WTC11 (cell line): ENCODE data around the gene ZFP36L1. TPM values are rescaled to one million over a fixed set of nuclear protein-coding genes. Genes with fewer than 3 reads are reported as not detected.
A peak's percentile ranks its signal among the peaks of the same experiment; 100 is the strongest.

ENCODE experiments used
- ATAC-seq: fragments of 200-7000 bp; cut with Tn5 transposase; 2 replicates; pipeline ENCODE4 v1.10.0; 2021; ENCODE audit warnings: mild to moderate bottlenecking, moderate library complexity
- CTCF ChIA-PET: fragments of 300-600 bp; sonication (Branson Sonifier 250); formaldehyde crosslinking; loops from one replicate; lab custom pipeline; 2021; ENCODE audit warnings: antibody characterized with exemption; lab: Charles Lee
- POLR2A ChIA-PET: fragments of 350-600 bp; sonication (Branson Sonifier 250); formaldehyde crosslinking; loops from one replicate; lab custom pipeline; 2021; ENCODE audit warnings: antibody characterized with exemption; lab: Charles Lee
- DNase-seq: peaks from one replicate; pipeline ENCODE4 v3.0.0; 2021; ENCODE audit warnings: low spot score
- H3K27ac Mint-ChIP-seq: 2 replicates; pipeline ENCODE4 v1.8.0; 2021; ENCODE audit warnings: mixed read lengths
- H3K27me3 Mint-ChIP-seq: 2 replicates; pipeline ENCODE4 v1.8.0; 2021; ENCODE audit warnings: low read depth, mild to moderate bottlenecking, moderate library complexity, mixed read lengths
- H3K36me3 Mint-ChIP-seq: 2 replicates; pipeline ENCODE4 v1.8.0; 2021; ENCODE audit warnings: mixed read lengths
- H3K4me1 Mint-ChIP-seq: 2 replicates; pipeline ENCODE4 v1.8.0; 2022; ENCODE audit warnings: mixed read lengths
- H3K4me3 Mint-ChIP-seq: 2 replicates; pipeline ENCODE4 v1.8.0; 2021; ENCODE audit warnings: mild to moderate bottlenecking, moderate library complexity, mixed read lengths
- H3K9me3 Mint-ChIP-seq: 2 replicates; pipeline ENCODE4 v1.8.0; 2021; ENCODE audit warnings: mixed read lengths
- EMX1 ChIP-seq: fragments of 250-450 bp; sonication (Bioruptor Pico); IDR thresholded peaks from 2 replicates; pipeline ENCODE4 v1.8.0; 2021; ENCODE audit warnings: mild to moderate bottlenecking
- FOXK1 ChIP-seq: sonication (generic); formaldehyde crosslinking; IDR thresholded peaks from 2 replicates; pipeline ENCODE4 v1.8.0; 2022; ENCODE audit warnings: mild to moderate bottlenecking, moderate library complexity, missing genetic modification reagents
- FOXP4 ChIP-seq: sonication (generic); formaldehyde crosslinking; IDR thresholded peaks from 2 replicates; pipeline ENCODE4 v1.8.0; 2022; ENCODE audit warnings: mild to moderate bottlenecking, missing genetic modification reagents
- GABPB1 ChIP-seq: sonication (generic); formaldehyde crosslinking; IDR thresholded peaks from 2 replicates; pipeline ENCODE4 v1.8.1; 2023; ENCODE audit warnings: mild to moderate bottlenecking, missing genetic modification reagents
- GTF2I ChIP-seq: fragments of 250-450 bp; sonication (Bioruptor Pico); conservative IDR thresholded peaks from 2 replicates; pipeline ENCODE4 v1.4.0; 2021; ENCODE audit warnings: mild to moderate bottlenecking
- JAZF1 ChIP-seq: fragments of 250-450 bp; sonication (Bioruptor Pico); IDR thresholded peaks from 2 replicates; pipeline ENCODE4 v1.9.0; 2021; ENCODE audit warnings: moderate library complexity, mild to moderate bottlenecking, inconsistent platforms
- NR3C1 ChIP-seq: sonication (generic); formaldehyde crosslinking; conservative IDR thresholded peaks from 2 replicates; pipeline ENCODE4 v1.8.1; 2023; ENCODE audit warnings: low read depth, mild to moderate bottlenecking, missing genetic modification reagents
- TEAD1 ChIP-seq: sonication (generic); formaldehyde crosslinking; IDR thresholded peaks from 2 replicates; pipeline ENCODE4 v1.8.0; 2022; ENCODE audit warnings: mild to moderate bottlenecking, missing genetic modification reagents
- total RNA-seq: library from RNA; stranded (reverse); gene quantifications from 3 replicates; pipeline ENCODE4 v1.2.3, GENCODE V29; 2021
- TF ChIP-seq, protein P1 (sequence below): sonication (generic); formaldehyde crosslinking; IDR thresholded peaks from 2 replicates; pipeline ENCODE4 v1.8.1; 2022; ENCODE audit warnings: low read depth, missing genetic modification reagents, borderline replicate concordance
- TF ChIP-seq, protein P2 (sequence below): sonication (generic); formaldehyde crosslinking; IDR thresholded peaks from 2 replicates; pipeline ENCODE4 v1.8.1; 2023; ENCODE audit warnings: mild to moderate bottlenecking, missing genetic modification reagents
- TF ChIP-seq, protein P3 (sequence below): sonication (generic); formaldehyde crosslinking; IDR thresholded peaks from 2 replicates; pipeline ENCODE4 v1.8.1; 2022; ENCODE audit warnings: mild to moderate bottlenecking, missing genetic modification reagents, moderate library complexity, borderline replicate concordance

The ZFP36L1 gene
- total RNA-seq, 1 experiment from 2014 or later: 132 TPM

DNA sequence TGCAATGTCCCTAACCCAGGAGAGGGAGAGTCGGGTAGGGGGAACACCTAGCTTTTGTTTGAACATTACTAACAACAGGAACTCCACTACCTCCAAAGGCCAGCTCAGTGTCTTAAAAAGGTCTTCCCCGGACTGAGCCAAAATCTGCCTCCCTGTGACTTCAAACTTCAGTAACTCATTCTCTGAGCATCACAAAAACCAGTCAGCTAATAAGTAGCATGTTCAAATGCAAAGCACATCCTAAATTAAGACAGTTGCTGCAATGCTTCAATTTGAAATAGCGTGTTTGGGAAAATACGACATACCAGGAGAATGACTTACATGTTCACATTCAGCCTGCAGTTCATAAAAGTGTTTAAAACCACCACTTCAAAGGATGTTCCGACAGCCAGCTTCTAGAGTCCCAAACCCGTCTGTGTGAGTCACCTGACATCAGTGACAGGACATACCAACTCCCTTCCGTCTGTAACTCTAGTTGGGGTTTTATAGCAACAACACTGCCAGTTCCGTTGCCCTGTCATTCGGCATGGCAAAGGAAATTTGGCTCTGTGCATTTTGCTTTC is 13.0 kb downstream of the ZFP36L1 start:
- H3K4me1 Mint-ChIP-seq: peaks cover 15% of the 10 kb centered on the region
- no peak for DNase-seq
- H3K4me3 Mint-ChIP-seq: no peak overlapping the region
- TF ChIP-seq, protein P1, sequence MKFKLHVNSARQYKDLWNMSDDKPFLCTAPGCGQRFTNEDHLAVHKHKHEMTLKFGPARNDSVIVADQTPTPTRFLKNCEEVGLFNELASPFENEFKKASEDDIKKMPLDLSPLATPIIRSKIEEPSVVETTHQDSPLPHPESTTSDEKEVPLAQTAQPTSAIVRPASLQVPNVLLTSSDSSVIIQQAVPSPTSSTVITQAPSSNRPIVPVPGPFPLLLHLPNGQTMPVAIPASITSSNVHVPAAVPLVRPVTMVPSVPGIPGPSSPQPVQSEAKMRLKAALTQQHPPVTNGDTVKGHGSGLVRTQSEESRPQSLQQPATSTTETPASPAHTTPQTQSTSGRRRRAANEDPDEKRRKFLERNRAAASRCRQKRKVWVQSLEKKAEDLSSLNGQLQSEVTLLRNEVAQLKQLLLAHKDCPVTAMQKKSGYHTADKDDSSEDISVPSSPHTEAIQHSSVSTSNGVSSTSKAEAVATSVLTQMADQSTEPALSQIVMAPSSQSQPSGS: no peak
- 0 out of 2 replicates have a peak, but pooled peaks have one; percentile 16 for TF ChIP-seq GABPB1 (CRISPR knock-in tag)
- TF ChIP-seq GTF2I (CRISPR knock-in tag): no peak
- TF ChIP-seq, all 79 proteins: peak for 1
- no peak for ATAC-seq
- H3K9me3 Mint-ChIP-seq: no peaks in the 10 kb centered on the region; the same call in 1 of the 2 replicates
- H3K36me3 Mint-ChIP-seq: no peaks in the 10 kb centered on the region
- POLR2A ChIA-PET: interaction anchor here (0.9 kb wide), 1 partner anchor 10 kb away, joined by 3 read pairs; no protein-coding TSS in a partner anchor
- CTCF ChIA-PET: interaction anchor here (1.1 to 1.3 kb wide), 2 partner anchors 10 to 37 kb away, joined by 3 to 5 read pairs; no protein-coding TSS in a partner anchor
- no peak overlapping the region for H3K27ac Mint-ChIP-seq
- H3K27me3 Mint-ChIP-seq: no peaks in the 10 kb centered on the region; the same call in 1 of the 2 replicates

- Mint-ChIP-seq H3K9me3 (no peaks in the 10 kb centered on the region; the same call in 1 of the 2 replicates), H3K36me3 (no peaks in the 10 kb centered on the region), H3K27me3 (no peaks in the 10 kb centered on the region; the same call in 1 of the 2 replicates), H3K27ac (no peak overlapping the region), H3K4me3 (no peak overlapping the region), H3K4me1 (peaks cover 15% of the 10 kb centered on the region)
- POLR2A ChIA-PET: no interaction called here
- DNase-seq (no peak), ATAC-seq (no peak)
- TF ChIP-seq FOXK1 (CRISPR knock-in tag): no peak
- TF ChIP-seq, protein P2, sequence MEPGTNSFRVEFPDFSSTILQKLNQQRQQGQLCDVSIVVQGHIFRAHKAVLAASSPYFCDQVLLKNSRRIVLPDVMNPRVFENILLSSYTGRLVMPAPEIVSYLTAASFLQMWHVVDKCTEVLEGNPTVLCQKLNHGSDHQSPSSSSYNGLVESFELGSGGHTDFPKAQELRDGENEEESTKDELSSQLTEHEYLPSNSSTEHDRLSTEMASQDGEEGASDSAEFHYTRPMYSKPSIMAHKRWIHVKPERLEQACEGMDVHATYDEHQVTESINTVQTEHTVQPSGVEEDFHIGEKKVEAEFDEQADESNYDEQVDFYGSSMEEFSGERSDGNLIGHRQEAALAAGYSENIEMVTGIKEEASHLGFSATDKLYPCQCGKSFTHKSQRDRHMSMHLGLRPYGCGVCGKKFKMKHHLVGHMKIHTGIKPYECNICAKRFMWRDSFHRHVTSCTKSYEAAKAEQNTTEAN (CRISPR knock-in tag): no peak
- no peak for TF ChIP-seq FOXP4 (CRISPR knock-in tag)
- no peak for TF ChIP-seq EMX1 (CRISPR knock-in tag)
- TF ChIP-seq, protein P3, sequence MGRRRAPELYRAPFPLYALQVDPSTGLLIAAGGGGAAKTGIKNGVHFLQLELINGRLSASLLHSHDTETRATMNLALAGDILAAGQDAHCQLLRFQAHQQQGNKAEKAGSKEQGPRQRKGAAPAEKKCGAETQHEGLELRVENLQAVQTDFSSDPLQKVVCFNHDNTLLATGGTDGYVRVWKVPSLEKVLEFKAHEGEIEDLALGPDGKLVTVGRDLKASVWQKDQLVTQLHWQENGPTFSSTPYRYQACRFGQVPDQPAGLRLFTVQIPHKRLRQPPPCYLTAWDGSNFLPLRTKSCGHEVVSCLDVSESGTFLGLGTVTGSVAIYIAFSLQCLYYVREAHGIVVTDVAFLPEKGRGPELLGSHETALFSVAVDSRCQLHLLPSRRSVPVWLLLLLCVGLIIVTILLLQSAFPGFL (CRISPR knock-in tag): no peak
- TF ChIP-seq GTF2I (CRISPR knock-in tag): no peak
- no peak for TF ChIP-seq TEAD1 (CRISPR knock-in tag)
- TF ChIP-seq JAZF1 (CRISPR knock-in tag): no peak
- CTCF ChIA-PET: interaction anchor here (1.5 to 1.8 kb wide), 2 partner anchors 11 to 60 kb away, joined by 4 read pairs; no protein-coding TSS in a partner anchor
These were observed 15.2 kb downstream of the ZFP36L1 start for GRCh38 chr14:68777644-68778043.

DNA sequence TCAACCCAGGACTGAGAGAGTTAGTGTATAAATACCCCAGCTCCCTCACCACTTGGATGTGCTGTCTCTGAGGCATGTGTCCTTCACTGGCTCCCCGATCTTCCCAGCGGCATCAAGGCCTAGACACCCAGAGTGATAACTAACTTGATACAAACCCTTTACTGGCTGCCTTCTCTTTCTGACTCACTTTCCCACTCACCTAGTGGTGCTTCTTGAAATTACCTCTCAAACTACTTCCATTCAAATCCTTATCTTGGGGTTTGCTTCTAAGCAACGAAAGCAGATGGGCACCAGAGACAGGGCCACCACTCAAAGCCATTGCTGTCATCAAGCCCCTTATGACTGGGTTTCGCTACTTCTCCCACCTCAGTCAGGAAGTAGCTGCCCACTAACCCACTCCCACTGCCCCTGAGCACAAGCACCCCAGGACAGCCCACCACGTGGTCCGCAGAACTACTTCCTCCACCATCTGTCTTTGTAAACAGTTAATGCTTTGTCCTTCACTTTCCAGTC is 17.2 kb downstream of the ZFP36L1 start:
- Mint-ChIP-seq H3K4me1 (peaks cover 11% of the 10 kb centered on the region), H3K27me3 (no peaks in the 10 kb centered on the region; the same call in 1 of the 2 replicates), H3K36me3 (no peaks in the 10 kb centered on the region), H3K4me3 (no peak overlapping the region), H3K27ac (no peak overlapping the region), H3K9me3 (no peaks in the 10 kb centered on the region; the same call in 1 of the 2 replicates)
- POLR2A ChIA-PET: no interaction called here
- CTCF ChIA-PET: interaction anchor here (0.6 to 3.4 kb wide), 4 partner anchors 10 to 42 kb away, joined by 3 to 12 read pairs (median 6); partner anchors contain the start of gene ZFP36L1
- no peak for TF ChIP-seq NR3C1
- no peak for DNase-seq
- ATAC-seq: peak; percentile 71
